NOMO-1 treated with dmso at 0.1 percent for 144 hours (cell line): ENCODE results near the gene KIF20B.

ENCODE experiments used
- DNase-seq: peaks from one replicate; lab custom pipeline; 2025; ENCODE audit not compliant: unreplicated experiment; lab: John Stamatoyannopoulos, UW

KIF20B gene

DNA sequence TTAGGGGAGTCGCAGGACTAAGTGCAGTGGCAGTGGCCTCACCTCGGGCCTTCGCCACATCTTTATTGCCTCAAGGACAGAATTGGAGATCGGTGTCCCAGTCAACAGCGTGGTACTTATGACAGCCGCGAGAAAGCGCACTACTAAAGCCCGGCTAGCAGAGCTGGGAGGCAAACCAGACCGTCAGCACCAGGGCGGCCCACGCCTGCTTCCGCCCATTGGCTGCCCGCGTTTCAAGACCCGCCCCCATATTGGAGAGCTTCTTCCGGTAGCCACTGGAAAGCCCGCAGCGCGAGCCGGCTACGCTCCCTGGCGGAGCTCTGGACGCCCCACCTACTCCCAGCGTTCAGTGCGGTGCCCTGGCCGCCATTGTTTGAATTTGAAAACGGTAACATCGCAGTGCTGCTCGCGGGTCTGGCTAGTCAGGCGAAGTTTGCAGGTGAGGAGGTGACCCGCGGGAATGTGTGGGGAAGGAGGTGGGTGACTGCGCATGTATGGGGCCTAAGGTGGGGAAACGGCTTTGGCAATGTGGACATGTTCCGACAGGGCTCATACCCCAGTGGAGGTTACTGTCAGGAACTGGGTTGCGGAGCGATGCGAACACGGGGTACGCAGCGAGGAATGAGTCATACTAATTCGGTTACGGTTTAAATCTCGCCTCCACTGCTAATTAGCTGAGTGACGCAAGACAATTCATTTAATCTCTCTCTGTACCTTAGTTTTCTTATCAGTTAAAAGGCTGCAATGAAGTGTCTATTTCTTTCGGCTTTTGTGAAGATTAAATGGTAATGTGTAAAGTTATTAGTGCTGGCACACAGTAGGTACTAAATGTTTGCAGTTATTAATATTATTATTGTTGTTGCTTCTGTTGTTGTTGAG is at the start of gene KIF20B:
KIF20B (plus strand) TSS at position 349 of the 879 bp plus-strand sequence. CDS start 3,705 bp downstream, outside the sequence.
- DNase-seq: peak; percentile 99

GRCh38 chr10:89651916-89652573 is 49.3 kb upstream of the KIF20B start:
- DNase-seq: no peak

- no peak for DNase-seq
Measured at GRCh38 chr10:89652806-89653370, 48.5 kb upstream of the KIF20B start.

GRCh38 chr10:89653410-89653869 is 48.0 kb upstream of the KIF20B start:
- no peak for DNase-seq

DNA sequence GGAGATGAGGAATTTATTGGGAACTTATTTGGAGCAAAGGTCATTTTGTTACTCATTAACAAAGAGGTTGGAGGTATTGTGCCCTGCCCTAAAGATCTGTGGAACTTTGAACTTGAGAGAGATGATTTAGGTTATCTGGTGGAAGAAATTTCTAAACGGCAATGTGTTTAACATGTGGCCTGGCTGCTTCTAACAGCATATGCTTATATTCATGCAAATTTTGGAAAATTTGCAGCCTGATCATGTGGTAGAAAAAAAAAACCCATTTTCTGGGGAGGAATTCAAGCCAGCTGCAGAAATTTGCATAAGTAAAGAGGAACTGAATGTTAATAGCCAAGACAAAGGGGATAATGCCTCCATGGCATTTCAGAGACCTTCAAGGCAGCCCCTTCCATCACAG is 45.7 kb upstream of the KIF20B start:
- DNase-seq: no peak

DNA sequence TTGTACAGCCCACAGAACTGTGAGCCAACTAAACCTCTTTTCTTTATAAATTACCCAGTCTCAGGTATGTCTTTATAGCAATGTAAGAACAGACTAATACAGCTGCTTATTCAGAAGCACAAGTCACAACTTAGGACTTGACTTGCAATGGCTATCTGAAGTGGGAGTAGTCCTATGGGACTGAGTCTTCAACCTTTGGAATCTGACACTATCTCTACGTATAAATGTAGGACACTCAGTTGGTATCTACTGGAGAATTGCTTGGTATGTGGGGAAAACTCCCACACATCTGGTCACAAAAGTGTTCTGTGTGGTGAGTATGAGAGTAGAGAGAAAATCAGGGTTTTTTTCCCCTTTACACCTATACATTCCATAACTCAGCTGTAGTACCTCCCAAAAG is 44.1 kb upstream of the KIF20B start:
- no peak for DNase-seq

DNA sequence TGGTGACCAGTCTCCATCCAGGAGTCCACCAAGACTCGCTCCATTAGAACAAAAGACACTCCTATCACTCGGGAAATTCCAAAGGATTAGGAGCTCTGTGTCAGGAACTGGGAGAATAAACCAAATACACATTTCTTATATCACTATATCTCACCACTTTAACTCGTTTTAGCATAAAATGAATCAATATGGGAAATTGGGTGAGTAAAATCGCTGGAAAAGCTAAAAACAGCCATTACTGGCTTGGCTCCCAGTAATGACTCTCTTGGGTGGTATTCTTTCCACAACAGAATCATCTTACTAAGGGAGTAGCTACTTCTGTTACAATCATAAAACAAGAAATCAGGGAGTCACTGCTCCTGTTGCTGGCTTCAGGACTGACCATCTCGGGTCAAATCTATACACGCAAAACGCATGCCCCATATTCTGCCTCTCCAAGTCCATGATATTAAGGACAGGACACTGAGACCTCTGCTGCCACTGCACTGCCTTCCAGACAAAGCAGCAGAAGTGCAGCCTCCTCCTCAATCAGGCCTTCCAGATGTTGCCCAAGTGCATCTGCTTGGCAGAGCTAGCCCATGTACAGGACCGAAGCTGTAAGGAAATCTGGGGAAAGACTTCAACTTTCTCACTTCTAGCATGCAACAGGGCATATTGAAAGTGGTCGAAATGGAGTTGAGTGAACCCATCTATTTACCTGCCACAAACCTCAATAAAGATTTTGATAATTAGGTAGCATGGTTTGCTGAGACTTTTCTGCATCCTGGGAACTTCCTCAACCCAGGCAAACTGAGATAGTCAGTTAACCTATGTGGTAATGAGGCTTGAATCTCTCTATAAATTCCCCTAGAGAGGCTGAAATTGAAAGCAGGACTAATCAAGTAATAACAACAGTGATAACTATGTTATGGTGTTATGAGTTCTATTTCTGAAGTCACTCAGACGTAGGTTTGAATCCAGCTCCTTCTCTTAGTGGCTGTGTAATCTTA is 42.0 kb upstream of the KIF20B start:
- DNase-seq: no peak

GRCh38 chr10:89662596-89662995 is 38.8 kb upstream of the KIF20B start:
- DNase-seq: no peak

DNA sequence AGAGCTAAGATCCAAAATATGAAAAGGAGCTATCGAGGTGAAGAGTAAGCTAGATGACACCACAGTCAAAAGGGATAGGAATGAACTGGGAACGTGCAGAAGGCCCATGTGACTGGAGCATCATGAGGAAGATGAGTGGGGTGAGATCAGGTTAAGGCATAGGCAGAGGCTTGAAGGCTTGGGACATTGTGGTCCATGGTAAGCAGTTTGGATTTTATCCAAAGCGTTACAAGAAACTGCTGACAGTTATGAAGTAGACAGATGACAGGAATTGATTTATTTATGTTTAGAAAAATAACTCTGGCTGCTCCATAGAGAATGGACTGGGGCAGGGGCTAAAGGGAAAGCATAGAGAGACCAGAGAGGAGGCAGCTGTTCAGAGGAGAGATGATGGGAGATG is 38.2 kb upstream of the KIF20B start:
- no peak for DNase-seq

- no peak for DNase-seq
Measured at GRCh38 chr10:89664203-89664602, 37.2 kb upstream of the KIF20B start.

DNA sequence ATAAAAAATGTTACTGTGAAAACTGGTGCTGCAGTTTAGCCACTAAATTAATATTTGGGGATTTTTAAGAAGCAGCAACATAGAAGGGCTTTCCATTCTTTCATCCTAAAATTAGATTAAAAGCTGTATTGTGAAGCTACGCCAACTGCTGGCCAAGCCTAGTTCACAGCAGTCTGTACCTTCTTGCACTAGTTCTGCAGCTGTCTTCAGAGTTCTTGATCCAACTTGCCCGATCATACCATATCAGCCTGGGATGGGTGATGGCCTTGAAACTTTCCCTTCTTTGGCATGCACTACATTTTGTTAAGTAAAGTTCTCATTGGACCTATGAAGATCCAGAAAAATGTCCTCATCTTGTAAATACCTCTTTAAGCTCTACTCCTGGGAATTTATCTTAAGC is 36.1 kb upstream of the KIF20B start:
- no peak for DNase-seq

DNA sequence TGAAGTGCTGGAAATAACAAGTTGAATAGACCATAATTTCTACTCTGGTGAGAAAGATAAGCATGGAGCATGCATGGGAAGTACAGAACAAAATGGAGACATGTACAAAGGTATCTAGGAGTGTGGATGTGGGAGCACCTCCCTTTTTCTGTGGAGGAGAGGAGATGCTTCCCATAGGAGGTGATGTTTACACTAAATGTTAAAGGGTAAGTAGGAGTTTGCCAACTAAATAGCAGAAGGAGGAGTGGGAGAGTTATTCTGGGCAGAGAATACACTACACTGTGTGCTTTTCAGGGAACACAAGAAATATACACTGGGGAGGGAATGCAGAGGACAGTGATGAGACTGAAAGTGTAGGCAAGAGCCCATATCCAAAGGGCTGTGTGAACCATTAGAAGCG is 35.3 kb upstream of the KIF20B start:
- no peak for DNase-seq

DNA sequence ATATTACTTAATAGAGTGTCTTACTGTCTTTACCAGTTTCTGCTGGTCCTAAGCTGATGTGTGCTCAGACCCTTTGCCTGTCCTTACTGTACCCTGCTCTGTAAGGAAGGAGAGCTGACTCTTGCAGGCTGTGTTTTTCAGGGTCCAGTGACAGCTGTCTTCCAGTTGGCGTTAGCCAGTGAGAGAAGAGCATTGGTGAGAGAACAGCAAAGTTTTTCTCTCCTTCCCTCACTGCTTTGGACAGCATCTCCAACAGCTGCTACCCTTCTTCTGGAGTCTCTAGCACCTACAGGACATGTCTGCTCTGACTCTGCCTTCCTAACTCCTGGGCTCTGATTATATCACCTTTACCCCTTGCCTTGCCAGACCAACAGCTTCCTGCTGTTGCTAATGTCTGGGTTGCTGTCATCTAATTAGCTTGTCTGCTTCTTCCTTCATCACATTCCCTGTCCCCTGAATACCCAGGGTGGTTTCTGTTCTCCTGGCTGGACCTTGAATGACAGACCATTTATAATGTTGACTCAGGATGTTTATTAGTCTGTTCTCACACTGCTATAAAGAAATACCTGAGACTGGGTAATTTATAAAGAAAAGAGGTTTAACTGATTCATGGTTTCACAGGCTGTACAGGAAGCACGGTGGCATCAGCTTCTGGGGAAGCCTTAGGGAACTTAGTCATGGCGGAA is 32.9 kb upstream of the KIF20B start:
- no peak for DNase-seq

- no peak for DNase-seq
Measured at GRCh38 chr10:89669985-89670384, 31.4 kb upstream of the KIF20B start.

GRCh38 chr10:89670926-89671325 is 30.5 kb upstream of the KIF20B start:
- no peak for DNase-seq

DNA sequence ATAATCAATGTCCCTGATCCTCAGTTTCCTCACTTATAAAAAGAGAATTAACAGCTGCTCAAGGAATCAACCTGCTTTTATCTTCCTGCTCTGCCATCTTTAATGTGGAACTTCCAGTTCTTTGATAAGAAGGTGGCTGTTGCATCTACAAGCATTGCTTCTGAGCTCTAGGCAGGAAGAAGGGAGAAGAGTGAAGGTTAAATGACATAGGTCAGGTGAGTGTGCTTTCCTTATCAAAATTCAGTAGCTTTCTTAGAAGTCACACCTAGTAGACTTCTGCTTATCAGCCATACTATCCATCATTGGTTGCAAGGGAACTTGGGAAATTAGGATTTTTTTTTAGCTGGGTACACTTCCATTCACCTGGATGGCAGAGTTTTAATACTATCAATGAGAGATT is 24.0 kb upstream of the KIF20B start:
- DNase-seq: no peak

GRCh38 chr10:89679986-89680385 is 21.4 kb upstream of the KIF20B start:
- DNase-seq: no peak

- no peak for DNase-seq
Measured at GRCh38 chr10:89683883-89684282, 17.5 kb upstream of the KIF20B start.

DNA sequence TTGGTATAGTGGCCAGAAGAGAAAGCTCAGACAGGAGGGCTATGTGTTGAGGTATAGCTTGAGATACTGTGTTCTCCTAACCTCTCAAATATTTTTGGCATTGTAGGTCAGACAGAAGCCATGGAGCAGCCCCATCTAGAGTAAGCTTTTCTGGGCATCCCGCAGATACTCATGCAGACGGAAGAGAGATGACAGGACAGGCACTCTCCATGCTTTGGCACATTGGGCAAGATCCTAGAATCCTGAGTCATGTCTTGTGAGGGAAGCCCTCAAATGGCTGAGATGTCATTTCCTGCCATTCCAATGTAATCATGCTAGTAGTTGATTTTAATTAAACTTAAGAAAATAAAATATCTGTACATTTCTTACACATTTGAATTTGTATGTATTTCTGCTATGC is 16.8 kb upstream of the KIF20B start:
- no peak for DNase-seq

DNA sequence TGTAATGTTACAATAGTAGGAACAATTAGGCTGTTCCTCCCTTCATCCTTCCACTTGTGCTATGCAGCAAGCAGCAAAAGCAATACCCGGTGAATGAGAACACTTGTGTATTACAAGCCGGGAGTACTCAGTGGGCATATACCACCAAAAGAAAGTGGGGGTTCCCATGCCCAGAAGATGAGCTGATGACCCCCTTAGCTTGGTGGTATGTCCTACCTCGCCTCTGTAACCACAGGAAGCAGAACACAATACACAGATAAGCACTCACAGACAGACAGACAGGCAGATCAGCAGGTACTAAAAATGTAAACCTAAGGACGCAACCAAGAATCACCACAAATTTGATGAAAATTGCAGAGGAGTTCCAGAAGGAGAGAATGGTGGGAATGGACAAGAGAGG is 15.5 kb upstream of the KIF20B start:
- DNase-seq: no peak
